ENCODE data around the gene EREG.

Gene EREG

DNA sequence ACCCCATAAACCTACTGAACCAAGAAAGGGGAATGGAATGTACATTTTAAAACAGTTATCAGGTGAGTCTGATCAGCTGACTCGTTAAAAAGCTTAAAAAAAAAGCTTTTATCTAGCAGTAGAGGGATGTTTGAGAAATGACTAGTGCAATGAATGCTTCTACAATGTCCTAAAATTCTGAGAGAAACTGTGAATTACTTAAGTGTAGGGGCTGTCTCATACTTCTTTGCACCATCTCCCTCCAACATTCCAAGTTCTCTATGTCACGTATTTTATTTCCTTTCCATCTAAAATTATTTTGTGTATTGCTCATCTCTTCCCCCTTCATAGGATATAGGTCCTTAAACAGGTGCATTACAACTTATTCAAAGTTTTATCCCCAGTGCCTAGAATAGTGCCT, 68.1 kb downstream of the EREG start:
- DNase-seq, result no peak

DNA sequence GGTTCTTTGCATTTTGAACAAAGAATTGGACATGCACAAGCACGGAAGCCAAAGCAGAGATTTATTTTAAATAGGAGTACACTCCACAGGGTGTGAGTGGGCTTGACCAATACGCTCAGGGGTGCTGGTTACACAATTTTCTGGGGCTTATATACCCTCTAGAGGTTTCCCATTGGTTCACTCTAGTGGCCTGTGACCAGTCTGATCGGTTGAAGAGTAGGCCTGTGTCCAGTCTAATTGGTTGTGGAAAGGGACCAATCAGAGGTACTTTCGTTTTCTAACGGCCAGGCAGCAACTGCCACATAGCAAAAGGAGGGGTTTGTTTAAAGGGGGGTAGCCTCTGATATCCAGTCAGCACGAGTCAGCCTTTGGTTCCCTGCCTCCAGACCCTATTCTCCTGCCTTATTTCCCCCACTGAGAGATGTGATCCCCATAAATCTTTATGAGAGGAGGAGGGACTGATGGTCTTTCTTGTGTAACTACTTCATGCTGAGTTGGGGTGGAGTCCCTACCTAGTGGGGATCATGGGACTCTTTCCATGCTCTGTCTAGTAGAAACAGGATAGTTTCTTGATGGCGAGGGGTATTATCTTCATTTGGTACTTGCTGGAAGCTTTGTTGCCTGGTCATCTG, 68.7 kb downstream of the EREG start:
- no peak for DNase-seq

DNA sequence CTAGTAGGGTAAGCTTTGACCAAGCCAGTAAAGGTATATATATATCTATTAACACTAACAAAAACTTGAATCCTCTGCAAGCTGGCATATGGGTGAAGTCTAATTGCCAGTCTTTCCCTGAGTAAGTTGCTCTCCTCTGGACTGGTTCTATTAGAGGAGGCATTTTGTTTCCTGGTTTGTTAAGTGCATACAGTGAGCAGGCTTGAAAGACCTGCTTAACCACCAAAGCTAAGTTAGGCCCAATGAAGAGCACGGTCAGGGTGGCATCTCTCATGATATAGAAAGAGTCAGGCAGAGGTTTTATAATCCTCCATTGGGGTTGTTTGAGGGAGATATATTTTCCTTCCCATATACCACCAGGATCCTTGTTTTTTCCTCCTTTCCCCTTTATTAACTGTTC, 70.4 kb downstream of the EREG start:
- DNase-seq, result no peak

- no peak for DNase-seq
These were observed 72.9 kb downstream of the EREG start for GRCh38 chr4:74437866-74438265.

Data from SIG-M5 (cell line).